Stimulated activated CD8-positive, alpha-beta memory T cell treated with anti-CD3 and anti-CD28 coated beads, Interleukin-4, amount 100 ng/mL, for 48 hours (primary cell): ENCODE data around the gene NRSN2.

Experiments used
- DNase-seq: peaks from one replicate; pipeline ENCODE4 v3.0.0-alpha.2; 2020

Gene NRSN2

DNA sequence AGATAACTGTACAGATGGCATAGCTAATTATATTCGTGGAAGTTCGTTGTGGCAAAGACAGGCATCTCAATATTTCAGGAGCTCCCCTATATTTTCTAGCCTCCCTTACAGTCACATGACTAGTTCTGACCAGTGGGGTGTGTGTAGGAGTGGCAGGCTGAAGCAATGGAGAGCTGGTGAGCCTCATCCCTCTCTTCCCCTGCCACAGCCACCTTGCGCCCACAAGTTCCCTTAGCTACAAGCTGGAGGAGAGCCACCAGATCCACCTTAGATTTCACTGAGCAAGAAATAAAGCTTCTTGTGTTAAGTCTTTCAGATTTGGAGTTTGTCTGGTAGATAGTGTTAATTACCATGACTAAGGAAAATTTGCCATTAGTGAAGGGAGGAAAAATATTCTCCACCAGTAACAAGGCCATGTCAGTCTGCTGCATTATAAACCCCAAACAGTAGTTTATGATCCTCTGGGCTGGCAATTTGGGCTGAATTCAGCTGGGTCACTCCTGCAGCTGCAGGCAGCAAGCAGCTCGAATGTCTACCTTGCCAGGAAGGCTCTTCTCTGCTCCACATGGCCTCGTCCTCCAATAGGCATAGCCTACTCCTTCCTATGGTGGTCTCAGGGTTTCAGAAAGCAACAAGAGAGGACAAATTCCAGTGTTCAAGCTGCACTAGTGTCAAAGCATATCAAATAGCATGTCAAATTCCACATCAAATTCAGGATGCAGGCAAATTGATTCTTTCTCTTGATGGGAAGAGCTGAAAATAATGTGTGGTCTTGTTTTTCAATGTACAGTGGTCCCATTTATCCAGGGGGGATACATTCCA is 53.8 kb downstream of the NRSN2 start:
- no peak for DNase-seq

DNA sequence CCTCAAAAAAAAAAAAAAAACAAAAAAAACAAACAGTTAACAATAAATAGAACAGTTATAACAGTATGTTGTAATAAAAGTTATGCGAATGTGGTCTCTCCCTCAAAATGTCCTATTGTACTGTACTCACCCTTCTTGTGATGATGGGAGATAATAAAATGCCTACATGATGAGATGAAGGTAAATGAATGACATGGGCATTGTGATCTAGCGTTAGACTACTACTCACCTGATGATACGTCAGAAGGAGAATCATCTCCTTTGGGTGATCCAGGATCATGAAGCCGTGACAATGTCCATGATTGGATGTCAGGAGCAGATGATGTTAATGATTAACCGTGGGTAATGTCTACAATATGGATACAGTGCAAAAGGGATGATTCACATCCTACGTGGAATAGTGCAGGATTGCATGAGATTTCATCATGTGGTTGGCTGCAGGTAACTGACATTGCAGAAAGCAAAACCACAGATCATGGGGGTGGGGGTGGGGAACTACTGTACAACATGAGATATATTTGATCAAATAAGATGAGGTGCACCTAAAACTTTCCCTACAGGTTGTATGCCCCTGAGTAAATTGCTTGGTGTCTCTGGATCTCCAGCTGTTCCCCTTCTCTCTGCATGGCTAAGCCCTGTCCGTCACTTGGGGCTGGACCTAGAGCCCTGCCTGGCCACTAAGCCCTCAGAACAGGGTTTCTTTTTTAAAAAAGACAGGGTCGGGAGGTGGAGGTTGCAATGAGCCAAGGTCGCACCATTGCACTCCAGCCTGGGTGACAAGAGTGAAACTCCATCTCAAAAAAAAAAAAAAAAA is 55.0 kb downstream of the NRSN2 start:
- DNase-seq: no peak

DNA sequence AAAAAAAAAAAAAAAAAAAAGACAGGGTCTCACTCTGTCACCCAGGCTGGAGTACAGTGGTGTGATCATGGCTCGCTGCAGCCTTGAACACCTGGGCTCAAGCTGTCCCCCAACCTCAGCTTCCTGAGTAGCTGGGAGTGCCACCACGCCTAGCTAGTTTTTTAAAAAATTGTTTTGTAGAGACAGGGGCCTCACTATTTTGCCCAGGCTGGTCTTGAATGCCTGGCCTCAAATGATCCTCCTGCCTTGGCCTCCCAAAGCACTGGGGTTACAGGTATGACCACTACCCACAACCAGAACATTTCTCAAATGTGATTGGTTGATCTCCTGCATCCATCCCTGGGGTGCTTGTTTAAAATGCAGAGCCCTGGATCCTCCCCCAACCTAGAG is 55.6 kb downstream of the NRSN2 start:
- no peak for DNase-seq

DNA sequence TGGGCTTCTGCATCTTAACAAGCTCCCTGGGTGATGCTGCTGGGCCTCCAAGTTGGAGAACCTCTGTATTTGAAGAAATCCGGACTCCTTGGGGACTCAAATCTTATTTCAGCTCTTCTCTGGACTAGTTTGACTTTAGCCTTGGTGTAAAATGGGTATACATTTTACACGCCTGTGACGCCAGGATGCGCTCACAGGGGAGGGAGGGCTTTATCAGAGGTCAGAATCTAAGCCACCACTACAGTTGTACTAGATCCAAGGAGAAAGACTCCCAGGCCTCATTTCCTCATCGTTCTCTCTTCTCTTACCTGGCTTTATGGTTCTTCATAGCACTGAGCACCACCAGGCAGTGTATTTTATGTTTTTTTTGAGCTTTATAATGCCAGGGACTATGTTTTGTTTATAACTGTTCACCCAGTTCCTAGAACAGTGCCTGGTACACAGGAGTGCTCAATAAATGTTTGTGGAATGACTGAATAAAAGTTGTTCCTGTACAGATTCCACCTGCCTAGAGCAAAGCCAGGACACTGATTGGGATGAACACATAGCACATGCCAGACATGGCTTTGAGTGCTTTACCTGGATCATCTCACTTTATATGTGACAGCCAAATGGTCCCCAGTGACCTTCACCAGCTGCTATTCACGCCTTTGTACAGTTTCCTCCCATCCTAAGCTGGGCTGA is 56.1 kb downstream of the NRSN2 start:
- DNase-seq: no peak

GRCh38 chr20:403582-403957 is 56.7 kb downstream of the NRSN2 start:
- no peak for DNase-seq

GRCh38 chr20:404088-404487 is 57.2 kb downstream of the NRSN2 start:
- no peak for DNase-seq
